Measurements from ENCODE around the gene ADIPOQ.
A peak's percentile ranks its signal among the peaks of the same experiment; 100 is the strongest.
"Not testable (repeated sequence)": the region's sequence is repeated elsewhere in the genome, so short reads cannot be mapped to it uniquely, and the experiment has no call there.

The ADIPOQ gene

DNA sequence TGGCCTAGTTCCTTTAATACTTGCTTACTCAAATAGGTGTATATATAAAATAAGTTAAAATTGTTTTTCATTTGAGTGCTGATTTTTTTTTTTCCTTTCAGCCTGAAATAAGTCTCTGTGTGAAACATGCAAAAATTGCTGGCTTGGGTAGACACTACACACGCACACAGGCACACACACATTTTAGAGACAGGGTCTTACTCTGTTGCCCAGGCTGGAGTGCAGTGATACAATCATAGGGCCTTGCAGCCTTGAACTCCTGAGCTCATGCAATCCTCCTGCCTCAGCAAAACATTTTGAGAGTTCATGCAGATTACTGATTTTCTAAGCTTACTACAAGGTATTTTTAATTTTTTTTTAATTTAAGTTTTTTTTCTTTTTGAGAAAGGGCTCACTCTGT is 23.6 kb upstream of the ADIPOQ start:
- H3K36me3 ChIP-seq, result no peaks in the 10 kb centered on the region
- H3K27me3 ChIP-seq (ENCODE audit: insufficient read depth, low read depth, severe bottlenecking), result peaks cover under 1% of the 10 kb centered on the region
- H3K4me3 ChIP-seq (ENCODE audit: low read depth, low read length), result no peak overlapping the region
- H3K27ac ChIP-seq, result no peak overlapping the region
- H3K9me3 ChIP-seq (ENCODE audit: severe bottlenecking), result no peaks in the 10 kb centered on the region
- TF ChIP-seq, protein P1, sequence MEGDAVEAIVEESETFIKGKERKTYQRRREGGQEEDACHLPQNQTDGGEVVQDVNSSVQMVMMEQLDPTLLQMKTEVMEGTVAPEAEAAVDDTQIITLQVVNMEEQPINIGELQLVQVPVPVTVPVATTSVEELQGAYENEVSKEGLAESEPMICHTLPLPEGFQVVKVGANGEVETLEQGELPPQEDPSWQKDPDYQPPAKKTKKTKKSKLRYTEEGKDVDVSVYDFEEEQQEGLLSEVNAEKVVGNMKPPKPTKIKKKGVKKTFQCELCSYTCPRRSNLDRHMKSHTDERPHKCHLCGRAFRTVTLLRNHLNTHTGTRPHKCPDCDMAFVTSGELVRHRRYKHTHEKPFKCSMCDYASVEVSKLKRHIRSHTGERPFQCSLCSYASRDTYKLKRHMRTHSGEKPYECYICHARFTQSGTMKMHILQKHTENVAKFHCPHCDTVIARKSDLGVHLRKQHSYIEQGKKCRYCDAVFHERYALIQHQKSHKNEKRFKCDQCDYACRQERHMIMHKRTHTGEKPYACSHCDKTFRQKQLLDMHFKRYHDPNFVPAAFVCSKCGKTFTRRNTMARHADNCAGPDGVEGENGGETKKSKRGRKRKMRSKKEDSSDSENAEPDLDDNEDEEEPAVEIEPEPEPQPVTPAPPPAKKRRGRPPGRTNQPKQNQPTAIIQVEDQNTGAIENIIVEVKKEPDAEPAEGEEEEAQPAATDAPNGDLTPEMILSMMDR (IDR thresholded peaks at IDR 0.05; ENCODE audit: low read depth, low read length), result no peak
- no peak for DNase-seq

DNA sequence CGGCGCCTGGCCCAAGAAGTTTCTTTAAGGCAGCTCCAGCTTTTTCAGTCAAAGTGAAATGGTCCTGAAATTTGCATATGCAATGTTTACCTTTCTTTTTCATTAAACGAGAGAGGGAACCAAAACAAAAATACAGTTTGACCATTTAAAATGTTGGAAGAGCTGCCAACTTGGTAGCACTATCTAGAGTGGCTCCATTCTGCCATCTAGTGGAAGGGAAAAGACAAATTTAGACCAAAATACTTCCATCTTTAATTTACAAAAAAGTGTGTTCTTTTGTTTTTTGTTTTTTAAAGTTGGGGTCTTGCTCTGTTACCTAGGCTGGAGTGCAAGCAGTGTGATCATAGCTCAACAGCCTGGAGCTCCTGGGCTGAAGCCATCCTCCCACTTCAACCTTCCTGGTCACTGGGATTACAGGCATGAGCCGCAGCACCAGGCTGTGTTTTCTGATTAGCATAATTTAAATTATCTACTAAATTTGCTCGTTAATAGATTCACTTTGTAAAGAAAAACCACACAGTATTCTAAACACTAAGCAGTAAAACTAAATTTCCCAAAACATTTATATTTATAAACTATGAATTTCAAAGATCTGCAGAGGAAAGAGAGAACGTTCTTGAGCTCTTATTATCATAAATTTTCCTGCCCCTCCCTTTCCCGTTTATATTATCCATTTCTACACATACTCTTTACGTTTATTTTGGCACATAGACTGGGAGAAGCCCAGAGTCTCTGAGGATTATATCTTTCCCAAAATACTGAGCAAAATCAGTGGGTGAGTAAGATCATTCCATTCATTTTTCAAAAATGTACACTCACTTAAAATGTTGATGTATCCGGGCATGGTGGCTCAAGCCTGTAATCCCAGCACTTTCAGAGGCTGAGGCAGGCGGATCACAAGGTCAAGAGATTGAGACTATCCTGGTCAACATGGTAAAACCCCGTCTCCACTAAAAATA is 20.8 kb upstream of the ADIPOQ start:
- Histone ChIP-seq H3K4me3 (ENCODE audit: low read depth, low read length) (no peak overlapping the region), H3K9me3 (ENCODE audit: severe bottlenecking) (no peaks in the 10 kb centered on the region), H3K36me3 (no peaks in the 10 kb centered on the region), H3K27ac (no peak overlapping the region), H3K27me3 (ENCODE audit: insufficient read depth, low read depth, severe bottlenecking) (peaks cover 16% of the 10 kb centered on the region)
- no peak for DNase-seq
- TF ChIP-seq, protein P1 (IDR thresholded peaks at IDR 0.05; ENCODE audit: low read depth, low read length), result peak; percentile 47

DNA sequence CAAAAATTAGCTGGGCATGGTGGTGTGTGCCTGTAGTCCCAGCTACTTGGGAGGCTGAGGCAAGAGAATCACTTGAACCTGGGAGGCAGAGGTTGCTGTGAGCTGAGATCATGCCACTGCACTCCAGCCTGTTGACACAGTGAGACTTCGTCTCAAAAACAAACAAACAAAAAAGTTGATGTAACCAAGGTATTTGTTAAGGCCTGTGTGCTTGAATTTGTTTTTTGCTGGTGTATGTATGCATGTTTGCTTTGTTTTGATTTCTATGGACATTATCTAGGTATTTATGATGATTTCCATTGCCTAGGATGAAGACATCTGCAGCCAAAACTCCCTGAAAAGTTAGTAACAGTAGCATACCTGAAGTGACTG is 20.1 kb upstream of the ADIPOQ start:
- H3K27ac ChIP-seq; DNase-seq; H3K9me3 ChIP-seq (ENCODE audit: severe bottlenecking); H3K36me3 ChIP-seq; H3K4me3 ChIP-seq (ENCODE audit: low read depth, low read length): not testable (repeated sequence)
- peaks cover 16% of the 10 kb centered on the region for H3K27me3 ChIP-seq (ENCODE audit: insufficient read depth, low read depth, severe bottlenecking)

DNA sequence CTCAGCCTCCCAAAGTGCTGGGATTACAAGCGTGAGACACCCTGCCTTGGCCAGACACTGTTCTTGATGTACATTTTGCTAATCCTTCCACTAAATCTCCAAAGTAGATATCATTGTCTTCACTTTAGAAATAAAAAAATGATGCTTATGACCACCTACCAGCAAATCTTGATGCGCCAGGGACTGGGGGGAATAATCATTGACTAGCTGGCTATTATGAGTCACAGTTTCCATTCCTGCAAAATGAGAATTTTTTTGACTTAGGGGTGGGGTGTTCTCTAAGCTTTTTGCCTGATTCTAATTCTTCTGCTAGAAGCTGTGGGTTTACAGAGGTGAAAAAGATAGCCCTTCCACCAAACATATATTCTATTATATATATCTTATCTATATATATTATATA is 19.1 kb upstream of the ADIPOQ start:
- H3K9me3 ChIP-seq (ENCODE audit: severe bottlenecking), result no peaks in the 10 kb centered on the region
- H3K4me3 ChIP-seq (ENCODE audit: low read depth, low read length), result no peak overlapping the region
- H3K27me3 ChIP-seq (ENCODE audit: insufficient read depth, low read depth, severe bottlenecking), result peaks cover 26% of the 10 kb centered on the region
- H3K36me3 ChIP-seq, result no peaks in the 10 kb centered on the region
- TF ChIP-seq, protein P1 (IDR thresholded peaks at IDR 0.05; ENCODE audit: low read depth, low read length), result no peak
- no peak overlapping the region for H3K27ac ChIP-seq
- no peak for DNase-seq

DNA sequence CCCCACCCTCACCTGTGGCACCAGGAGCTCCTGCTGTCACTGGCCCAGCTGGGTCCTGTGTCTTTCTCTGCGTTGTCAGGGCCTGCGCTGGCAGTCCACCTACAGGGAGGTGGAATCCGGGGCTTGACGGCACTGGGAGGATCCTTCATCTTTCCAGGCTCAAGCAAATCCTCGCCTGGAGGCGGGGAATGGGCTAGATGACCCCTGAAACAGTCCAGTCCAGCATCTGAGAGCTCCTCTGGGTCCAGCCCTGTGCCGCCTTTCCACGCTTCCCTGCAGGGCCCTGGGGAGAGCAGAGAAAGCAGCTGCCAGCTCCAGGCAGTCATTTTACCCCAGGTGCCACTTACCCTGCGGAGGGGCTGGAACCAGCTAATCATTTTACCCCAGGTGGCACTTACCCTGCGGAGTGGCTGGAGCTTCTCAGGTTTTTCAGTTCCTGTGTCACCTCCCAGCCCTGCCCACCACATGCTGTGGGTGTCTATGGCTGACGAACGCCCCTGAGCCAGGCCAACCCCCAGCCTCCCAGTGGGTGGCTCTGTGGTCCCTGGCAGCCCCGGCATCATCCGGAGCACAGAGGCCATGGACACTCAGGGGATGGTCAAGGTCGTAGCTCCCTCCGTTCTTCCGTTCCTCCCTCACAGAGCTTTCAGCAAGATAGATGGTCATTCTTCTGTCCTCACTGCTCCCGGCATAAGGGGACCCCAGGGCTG is 17.9 kb upstream of the ADIPOQ start:
- Histone ChIP-seq H3K4me3 (ENCODE audit: low read depth, low read length) (no peak overlapping the region), H3K27ac (no peak overlapping the region), H3K27me3 (ENCODE audit: insufficient read depth, low read depth, severe bottlenecking) (peaks cover 32% of the 10 kb centered on the region), H3K36me3 (no peaks in the 10 kb centered on the region), H3K9me3 (ENCODE audit: severe bottlenecking) (no peaks in the 10 kb centered on the region)
- TF ChIP-seq, protein P1 (IDR thresholded peaks at IDR 0.05; ENCODE audit: low read depth, low read length), result no peak
- no peak for DNase-seq

DNA sequence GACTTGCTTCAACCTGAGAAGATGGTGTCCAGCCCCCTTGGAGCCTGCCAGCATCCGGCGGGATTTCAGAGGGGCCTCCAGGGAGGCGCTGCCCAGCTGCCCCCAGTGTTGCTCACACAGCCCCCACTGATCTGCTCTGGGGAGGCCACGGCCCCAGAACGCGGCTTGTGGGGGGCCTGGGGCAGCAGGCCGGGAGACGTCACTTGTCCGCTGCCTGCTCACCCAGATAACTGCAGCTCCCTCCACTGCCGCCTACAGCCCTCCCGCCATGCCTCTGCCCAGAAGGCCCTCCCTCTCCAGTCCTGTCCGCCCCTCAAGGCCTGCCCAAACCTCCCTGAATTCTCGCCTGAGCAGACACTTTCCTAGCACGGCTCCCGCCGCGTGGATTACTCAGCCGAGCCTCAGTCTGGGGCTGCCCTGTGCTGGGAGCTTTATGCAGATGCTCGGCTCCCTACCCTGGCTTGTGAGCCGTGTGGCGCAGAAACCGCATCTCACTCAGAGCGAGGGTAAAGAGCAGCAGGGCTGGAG is 17.2 kb upstream of the ADIPOQ start:
- Histone ChIP-seq H3K9me3 (ENCODE audit: severe bottlenecking) (no peaks in the 10 kb centered on the region), H3K36me3 (no peaks in the 10 kb centered on the region), H3K27ac (no peak overlapping the region), H3K4me3 (ENCODE audit: low read depth, low read length) (no peak overlapping the region), H3K27me3 (ENCODE audit: insufficient read depth, low read depth, severe bottlenecking) (peaks cover 39% of the 10 kb centered on the region)
- DNase-seq, result peak; percentile 38
- TF ChIP-seq, protein P1 (IDR thresholded peaks at IDR 0.05; ENCODE audit: low read depth, low read length), result no peak
